Liver (tissue), 3 donors: ENCODE results near the gene GABRB1.

Experiments
- EGR1 ChIP-seq, 2 donors: IDR thresholded peaks; 2 replicates each; pipeline ENCODE4 v1.6.1; 2016 to 2018; ENCODE audit warnings: antibody characterized with exemption in 2 of 2, low read depth in 2 of 2
- GABPA ChIP-seq, 2 donors: IDR thresholded peaks in 1 of 2; conservative IDR thresholded peaks in 1 of 2; 2 replicates each; pipeline ENCODE4 v1.6.1; 2016; ENCODE audit warnings: antibody characterized with exemption in 2 of 2, mild to moderate bottlenecking in 1 of 2, moderate library complexity in 1 of 2
- NR2F2 ChIP-seq: IDR thresholded peaks from 2 replicates; pipeline ENCODE4 v1.6.1; 2016; ENCODE audit warnings: antibody characterized with exemption
- TAF1 ChIP-seq: conservative IDR thresholded peaks from 2 replicates; pipeline ENCODE4 v1.6.1; 2016; ENCODE audit warnings: antibody characterized with exemption, mild to moderate bottlenecking
- YY1 ChIP-seq: IDR thresholded peaks from 2 replicates; pipeline ENCODE4 v1.6.1; 2016; ENCODE audit warnings: antibody characterized with exemption, mild to moderate bottlenecking
- TF ChIP-seq, protein P1 (sequence below): fragments of 150-350 bp; IDR thresholded peaks from 2 replicates; pipeline ENCODE4 v1.5.1; 2017; ENCODE audit warnings: improper control_type of control experiment, low read depth, low read length; ENCODE audit not compliant: missing input control
- TF ChIP-seq, protein P2 (sequence below): IDR thresholded peaks from 2 replicates; pipeline ENCODE4 v1.6.1; 2016; ENCODE audit warnings: antibody characterized with exemption
- TF ChIP-seq, protein P3 (sequence below): IDR thresholded peaks from 2 replicates; pipeline ENCODE4 v1.6.1; 2016; ENCODE audit warnings: antibody characterized with exemption
- TF ChIP-seq, protein P4 (sequence below): IDR thresholded peaks from 2 replicates; pipeline ENCODE4 v1.6.1; 2016; ENCODE audit warnings: antibody characterized with exemption, mild to moderate bottlenecking
- TF ChIP-seq, protein P5 (sequence below): IDR thresholded peaks from 2 replicates; pipeline ENCODE4 v1.6.1; 2016; ENCODE audit warnings: antibody characterized with exemption
- donor health status: healthy.
- donor health status: healthy.

DNA sequence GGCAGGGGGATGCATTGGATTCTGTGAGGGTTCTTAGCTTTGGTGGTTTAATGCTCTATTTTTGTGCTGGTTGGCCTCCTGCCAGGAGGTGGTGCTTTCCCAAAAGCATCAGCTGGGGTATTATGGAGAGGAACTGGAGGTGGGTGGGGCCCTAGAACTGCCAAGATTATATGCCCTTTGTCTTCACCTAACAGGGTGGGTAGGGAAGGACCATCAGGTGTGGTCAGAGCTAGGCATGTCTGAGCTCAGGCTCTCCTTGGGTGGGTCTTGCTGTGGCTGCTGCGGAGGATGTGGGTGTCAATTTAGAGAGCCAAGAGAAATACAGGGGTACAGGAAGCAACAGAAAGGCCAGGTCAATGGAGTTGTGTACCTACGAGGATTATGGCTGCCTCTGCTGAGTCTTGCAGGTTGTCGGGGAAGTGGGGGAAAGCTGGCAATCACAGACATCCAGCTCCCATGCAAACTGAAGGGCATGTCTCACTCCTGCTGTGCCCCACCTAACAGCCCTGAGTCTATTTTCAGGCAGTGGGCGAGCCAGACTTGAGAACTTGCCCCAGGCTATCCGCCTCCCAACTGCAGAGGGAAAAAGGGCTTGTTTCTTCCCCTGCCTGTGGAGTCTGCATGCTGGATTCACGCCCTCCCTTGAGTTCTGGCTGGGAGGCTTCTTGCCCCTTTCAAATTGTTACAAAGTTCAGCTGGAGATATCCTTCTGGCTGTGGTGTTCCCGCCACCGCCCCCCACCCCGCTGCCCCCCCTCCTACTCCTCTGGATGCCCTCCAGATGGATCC is 220.2 kb downstream of the GABRB1 start:
- TF ChIP-seq TAF1 (no peak), YY1 (no peak), NR2F2 (no peak), GABPA (IDR thresholded peaks at IDR 0.05 in 1 of 2, conservative IDR thresholded peaks at IDR 0.05 in 1 of 2) (no peak), EGR1 (IDR thresholded peaks at IDR 0.05; ENCODE audit: low read depth in 2 of 2) (no peak)
- TF ChIP-seq, protein P1, sequence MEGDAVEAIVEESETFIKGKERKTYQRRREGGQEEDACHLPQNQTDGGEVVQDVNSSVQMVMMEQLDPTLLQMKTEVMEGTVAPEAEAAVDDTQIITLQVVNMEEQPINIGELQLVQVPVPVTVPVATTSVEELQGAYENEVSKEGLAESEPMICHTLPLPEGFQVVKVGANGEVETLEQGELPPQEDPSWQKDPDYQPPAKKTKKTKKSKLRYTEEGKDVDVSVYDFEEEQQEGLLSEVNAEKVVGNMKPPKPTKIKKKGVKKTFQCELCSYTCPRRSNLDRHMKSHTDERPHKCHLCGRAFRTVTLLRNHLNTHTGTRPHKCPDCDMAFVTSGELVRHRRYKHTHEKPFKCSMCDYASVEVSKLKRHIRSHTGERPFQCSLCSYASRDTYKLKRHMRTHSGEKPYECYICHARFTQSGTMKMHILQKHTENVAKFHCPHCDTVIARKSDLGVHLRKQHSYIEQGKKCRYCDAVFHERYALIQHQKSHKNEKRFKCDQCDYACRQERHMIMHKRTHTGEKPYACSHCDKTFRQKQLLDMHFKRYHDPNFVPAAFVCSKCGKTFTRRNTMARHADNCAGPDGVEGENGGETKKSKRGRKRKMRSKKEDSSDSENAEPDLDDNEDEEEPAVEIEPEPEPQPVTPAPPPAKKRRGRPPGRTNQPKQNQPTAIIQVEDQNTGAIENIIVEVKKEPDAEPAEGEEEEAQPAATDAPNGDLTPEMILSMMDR = no peak
- TF ChIP-seq, protein P2, sequence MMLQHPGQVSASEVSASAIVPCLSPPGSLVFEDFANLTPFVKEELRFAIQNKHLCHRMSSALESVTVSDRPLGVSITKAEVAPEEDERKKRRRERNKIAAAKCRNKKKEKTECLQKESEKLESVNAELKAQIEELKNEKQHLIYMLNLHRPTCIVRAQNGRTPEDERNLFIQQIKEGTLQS = no peak
- TF ChIP-seq, protein P3, sequence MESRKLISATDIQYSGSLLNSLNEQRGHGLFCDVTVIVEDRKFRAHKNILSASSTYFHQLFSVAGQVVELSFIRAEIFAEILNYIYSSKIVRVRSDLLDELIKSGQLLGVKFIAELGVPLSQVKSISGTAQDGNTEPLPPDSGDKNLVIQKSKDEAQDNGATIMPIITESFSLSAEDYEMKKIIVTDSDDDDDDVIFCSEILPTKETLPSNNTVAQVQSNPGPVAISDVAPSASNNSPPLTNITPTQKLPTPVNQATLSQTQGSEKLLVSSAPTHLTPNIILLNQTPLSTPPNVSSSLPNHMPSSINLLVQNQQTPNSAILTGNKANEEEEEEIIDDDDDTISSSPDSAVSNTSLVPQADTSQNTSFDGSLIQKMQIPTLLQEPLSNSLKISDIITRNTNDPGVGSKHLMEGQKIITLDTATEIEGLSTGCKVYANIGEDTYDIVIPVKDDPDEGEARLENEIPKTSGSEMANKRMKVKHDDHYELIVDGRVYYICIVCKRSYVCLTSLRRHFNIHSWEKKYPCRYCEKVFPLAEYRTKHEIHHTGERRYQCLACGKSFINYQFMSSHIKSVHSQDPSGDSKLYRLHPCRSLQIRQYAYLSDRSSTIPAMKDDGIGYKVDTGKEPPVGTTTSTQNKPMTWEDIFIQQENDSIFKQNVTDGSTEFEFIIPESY = no peak
- TF ChIP-seq, protein P4, sequence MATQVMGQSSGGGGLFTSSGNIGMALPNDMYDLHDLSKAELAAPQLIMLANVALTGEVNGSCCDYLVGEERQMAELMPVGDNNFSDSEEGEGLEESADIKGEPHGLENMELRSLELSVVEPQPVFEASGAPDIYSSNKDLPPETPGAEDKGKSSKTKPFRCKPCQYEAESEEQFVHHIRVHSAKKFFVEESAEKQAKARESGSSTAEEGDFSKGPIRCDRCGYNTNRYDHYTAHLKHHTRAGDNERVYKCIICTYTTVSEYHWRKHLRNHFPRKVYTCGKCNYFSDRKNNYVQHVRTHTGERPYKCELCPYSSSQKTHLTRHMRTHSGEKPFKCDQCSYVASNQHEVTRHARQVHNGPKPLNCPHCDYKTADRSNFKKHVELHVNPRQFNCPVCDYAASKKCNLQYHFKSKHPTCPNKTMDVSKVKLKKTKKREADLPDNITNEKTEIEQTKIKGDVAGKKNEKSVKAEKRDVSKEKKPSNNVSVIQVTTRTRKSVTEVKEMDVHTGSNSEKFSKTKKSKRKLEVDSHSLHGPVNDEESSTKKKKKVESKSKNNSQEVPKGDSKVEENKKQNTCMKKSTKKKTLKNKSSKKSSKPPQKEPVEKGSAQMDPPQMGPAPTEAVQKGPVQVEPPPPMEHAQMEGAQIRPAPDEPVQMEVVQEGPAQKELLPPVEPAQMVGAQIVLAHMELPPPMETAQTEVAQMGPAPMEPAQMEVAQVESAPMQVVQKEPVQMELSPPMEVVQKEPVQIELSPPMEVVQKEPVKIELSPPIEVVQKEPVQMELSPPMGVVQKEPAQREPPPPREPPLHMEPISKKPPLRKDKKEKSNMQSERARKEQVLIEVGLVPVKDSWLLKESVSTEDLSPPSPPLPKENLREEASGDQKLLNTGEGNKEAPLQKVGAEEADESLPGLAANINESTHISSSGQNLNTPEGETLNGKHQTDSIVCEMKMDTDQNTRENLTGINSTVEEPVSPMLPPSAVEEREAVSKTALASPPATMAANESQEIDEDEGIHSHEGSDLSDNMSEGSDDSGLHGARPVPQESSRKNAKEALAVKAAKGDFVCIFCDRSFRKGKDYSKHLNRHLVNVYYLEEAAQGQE = no peak
- TF ChIP-seq, protein P5, sequence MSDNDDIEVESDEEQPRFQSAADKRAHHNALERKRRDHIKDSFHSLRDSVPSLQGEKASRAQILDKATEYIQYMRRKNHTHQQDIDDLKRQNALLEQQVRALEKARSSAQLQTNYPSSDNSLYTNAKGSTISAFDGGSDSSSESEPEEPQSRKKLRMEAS = no peak
